Smooth muscle cell (in vitro differentiated cells): ENCODE data around the gene SF3A1. TPM values are rescaled to one million over a fixed set of nuclear protein-coding genes. Genes with fewer than 3 reads are reported as not detected.

Experiments
- DNase-seq: peaks from one replicate; lab custom pipeline; 2025; ENCODE audit not compliant: unreplicated experiment; lab: John Stamatoyannopoulos, UW
- H2AFZ ChIP-seq: fragments of 200-600 bp; sonication (generic); 2 replicates; pipeline ENCODE4 v1.6.0; 2016; ENCODE audit warnings: antibody characterized with exemption, low read depth, mild to moderate bottlenecking
- H3F3A ChIP-seq: fragments of 200-600 bp; sonication (generic); 2 replicates; pipeline ENCODE4 v1.6.0; 2017; ENCODE audit warnings: antibody characterized with exemption, low read depth
- H3K27ac ChIP-seq: fragments of 200-600 bp; sonication (generic); 2 replicates; pipeline ENCODE4 v1.5.1; 2016; ENCODE audit warnings: low read depth, mild to moderate bottlenecking
- H3K27me3 ChIP-seq: fragments of 200-600 bp; sonication (generic); 2 replicates; pipeline ENCODE4 v1.6.1; 2016; ENCODE audit warnings: low read depth, mild to moderate bottlenecking
- H3K36me3 ChIP-seq: fragments of 200-600 bp; sonication (generic); 2 replicates; pipeline ENCODE4 v1.5.1; 2016; ENCODE audit warnings: low read depth
- H3K4me1 ChIP-seq: fragments of 200-600 bp; sonication (generic); 2 replicates; pipeline ENCODE4 v1.5.1; 2016; ENCODE audit warnings: low read depth
- H3K4me2 ChIP-seq: fragments of 200-600 bp; sonication (generic); 2 replicates; pipeline ENCODE4 v1.6.0; 2016; ENCODE audit warnings: mild to moderate bottlenecking
- H3K4me3 ChIP-seq: fragments of 200-600 bp; sonication (generic); 2 replicates; pipeline ENCODE4 v1.5.1; 2016; ENCODE audit warnings: mild to moderate bottlenecking
- H3K79me2 ChIP-seq: fragments of 200-600 bp; sonication (generic); 2 replicates; pipeline ENCODE4 v1.6.0; 2016; ENCODE audit warnings: low read depth, mild to moderate bottlenecking
- H3K9ac ChIP-seq: fragments of 200-600 bp; sonication (generic); 2 replicates; pipeline ENCODE4 v1.6.0; 2016; ENCODE audit warnings: low read depth
- H3K9me3 ChIP-seq: fragments of 200-600 bp; sonication (generic); replicated peaks from 2 replicates; pipeline ENCODE4 v1.5.1; 2016; ENCODE audit warnings: low read depth
- H4K20me1 ChIP-seq: fragments of 200-600 bp; sonication (generic); 2 replicates; pipeline ENCODE4 v1.6.0; 2016; ENCODE audit warnings: low read depth
- WGBS: methylation state at CpG from one replicate; pipeline ENCODE4 v1.1.7; 2016; ENCODE audit warnings: low lambda C conversion rate; 5-methylcytosine and 5-hydroxymethylcytosine counted together
- polyA plus RNA-seq: library from polyadenylated mRNA; unstranded; fragments of >200 nt; fragmentation: Nextera tagmentation; extraction: Ambion mirVana; gene quantifications from 2 replicates; pipeline ENCODE4 v1.2.1, GENCODE V29; 2016
- total RNA-seq: library from RNA; depleted of rRNA; stranded (reverse); fragments of >200 nt; gene quantifications from 2 replicates; pipeline ENCODE4 v1.2.3, GENCODE V29; 2014
- TF ChIP-seq, protein P1 (sequence below): fragments of 200-600 bp; sonication (generic); IDR thresholded peaks from 2 replicates; pipeline ENCODE4 v1.5.1; 2017; ENCODE audit warnings: borderline replicate concordance, mild to moderate bottlenecking, antibody characterized with exemption; ENCODE audit not compliant: insufficient read depth, poor library complexity, severe bottlenecking

Gene SF3A1
- total and polyA plus RNA-seq, 2 experiments from 2014 or later, result 55.0 to 86.7 TPM

DNA sequence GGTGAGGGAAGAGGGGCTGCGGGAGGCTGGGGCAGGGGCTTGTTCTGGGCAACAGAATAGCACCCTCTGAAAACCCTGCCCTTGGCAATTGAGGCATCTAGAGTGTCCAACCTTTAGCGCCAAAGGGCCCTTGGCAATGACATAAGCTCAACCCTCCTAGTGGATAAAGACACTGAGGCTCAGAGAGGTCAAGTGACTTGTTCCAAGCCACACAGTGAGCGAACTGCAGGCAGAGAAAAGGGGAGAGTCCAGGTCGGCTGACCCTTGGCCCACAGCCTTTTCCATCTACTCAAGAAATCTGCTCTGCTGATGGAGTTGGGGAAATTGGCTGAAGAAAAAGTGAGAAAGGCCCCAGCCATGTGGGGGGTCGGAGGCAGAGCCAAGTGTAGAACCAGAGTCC, 43.0 kb upstream of the SF3A1 start:
- Histone ChIP-seq H3K27me3 (no peaks in the 10 kb centered on the region), H2AFZ (no peak overlapping the region), H3K36me3 (no peaks in the 10 kb centered on the region), H3K4me2 (no peak overlapping the region), H3K27ac (no peak overlapping the region), H3K4me1 (peaks cover 9% of the 10 kb centered on the region), H3K9ac (no peak overlapping the region), H3K79me2 (no peaks in the 10 kb centered on the region), H3F3A (no peaks in the 10 kb centered on the region), H4K20me1 (peaks cover 48% of the 10 kb centered on the region), H3K4me3 (no peak overlapping the region), H3K9me3 (no peaks in the 10 kb centered on the region)
- TF ChIP-seq, protein P1, sequence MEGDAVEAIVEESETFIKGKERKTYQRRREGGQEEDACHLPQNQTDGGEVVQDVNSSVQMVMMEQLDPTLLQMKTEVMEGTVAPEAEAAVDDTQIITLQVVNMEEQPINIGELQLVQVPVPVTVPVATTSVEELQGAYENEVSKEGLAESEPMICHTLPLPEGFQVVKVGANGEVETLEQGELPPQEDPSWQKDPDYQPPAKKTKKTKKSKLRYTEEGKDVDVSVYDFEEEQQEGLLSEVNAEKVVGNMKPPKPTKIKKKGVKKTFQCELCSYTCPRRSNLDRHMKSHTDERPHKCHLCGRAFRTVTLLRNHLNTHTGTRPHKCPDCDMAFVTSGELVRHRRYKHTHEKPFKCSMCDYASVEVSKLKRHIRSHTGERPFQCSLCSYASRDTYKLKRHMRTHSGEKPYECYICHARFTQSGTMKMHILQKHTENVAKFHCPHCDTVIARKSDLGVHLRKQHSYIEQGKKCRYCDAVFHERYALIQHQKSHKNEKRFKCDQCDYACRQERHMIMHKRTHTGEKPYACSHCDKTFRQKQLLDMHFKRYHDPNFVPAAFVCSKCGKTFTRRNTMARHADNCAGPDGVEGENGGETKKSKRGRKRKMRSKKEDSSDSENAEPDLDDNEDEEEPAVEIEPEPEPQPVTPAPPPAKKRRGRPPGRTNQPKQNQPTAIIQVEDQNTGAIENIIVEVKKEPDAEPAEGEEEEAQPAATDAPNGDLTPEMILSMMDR, result no peak
- no peak for DNase-seq
- WGBS, result 95% methylated on average over 5 of the region's 5 CpGs

DNA sequence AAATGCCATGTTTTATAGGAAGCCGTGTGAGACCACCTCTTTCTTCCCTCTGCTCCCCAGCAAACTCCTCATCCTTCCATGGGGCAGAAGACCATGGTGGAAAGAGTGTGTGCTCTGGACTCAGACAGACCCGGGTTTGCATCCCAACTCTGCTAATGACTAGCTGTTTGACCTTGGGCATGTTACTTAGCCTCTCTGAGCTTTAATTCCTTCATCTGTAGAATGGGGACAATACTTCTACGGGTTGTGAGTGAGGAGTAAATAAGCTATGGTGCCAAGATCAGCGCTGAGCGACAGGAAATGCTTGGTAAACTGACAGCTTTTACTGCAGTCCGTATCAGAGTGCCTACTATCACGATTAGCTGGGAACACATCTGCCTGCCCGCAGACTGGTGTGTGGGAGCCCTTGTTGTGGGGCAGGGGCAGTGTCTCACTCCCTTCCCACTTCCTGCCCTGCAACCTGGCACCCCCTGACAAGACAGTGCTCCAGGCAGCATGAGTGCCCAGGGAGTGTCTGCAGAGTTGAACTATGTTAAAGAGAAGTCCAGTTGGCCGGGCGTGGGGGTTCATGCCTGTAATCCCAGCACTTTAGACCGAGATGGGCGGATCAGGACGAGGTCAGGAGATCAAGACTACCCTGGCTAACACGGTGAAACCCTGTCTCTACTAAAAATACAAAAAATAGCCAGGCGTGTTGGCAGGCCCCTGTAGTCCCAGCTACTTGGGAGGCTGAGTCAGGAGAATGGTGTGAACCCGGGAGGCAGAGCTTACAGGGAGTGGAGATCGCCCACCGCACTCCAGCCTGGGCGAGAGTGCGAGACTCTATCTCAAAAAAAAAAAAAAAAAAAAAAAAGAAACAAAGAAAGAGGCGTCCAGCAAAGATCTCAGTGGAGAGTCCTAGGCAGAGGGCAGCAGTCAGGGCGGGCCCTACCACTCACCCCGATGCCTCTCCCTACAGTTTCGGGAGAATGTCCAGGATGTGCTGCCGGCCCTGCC, 42.3 kb upstream of the SF3A1 start:
- H3K27ac ChIP-seq, result no peak overlapping the region
- no peak for DNase-seq
- no peaks in the 10 kb centered on the region for H3K9me3 ChIP-seq
- no peaks in the 10 kb centered on the region for H3K27me3 ChIP-seq
- H3K4me2 ChIP-seq, result peak overlapping the region; percentile 93
- no peaks in the 10 kb centered on the region for H3F3A ChIP-seq
- no peaks in the 10 kb centered on the region for H3K36me3 ChIP-seq
- H4K20me1 ChIP-seq, result peaks cover 47% of the 10 kb centered on the region
- H2AFZ ChIP-seq, result no peak overlapping the region
- no peak overlapping the region for H3K9ac ChIP-seq
- TF ChIP-seq, protein P1, result no peak
- no peak overlapping the region for H3K4me3 ChIP-seq
- WGBS, result 78% methylated on average over 24 of the region's 25 CpGs
- peaks cover 9% of the 10 kb centered on the region for H3K4me1 ChIP-seq
- no peaks in the 10 kb centered on the region for H3K79me2 ChIP-seq

DNA sequence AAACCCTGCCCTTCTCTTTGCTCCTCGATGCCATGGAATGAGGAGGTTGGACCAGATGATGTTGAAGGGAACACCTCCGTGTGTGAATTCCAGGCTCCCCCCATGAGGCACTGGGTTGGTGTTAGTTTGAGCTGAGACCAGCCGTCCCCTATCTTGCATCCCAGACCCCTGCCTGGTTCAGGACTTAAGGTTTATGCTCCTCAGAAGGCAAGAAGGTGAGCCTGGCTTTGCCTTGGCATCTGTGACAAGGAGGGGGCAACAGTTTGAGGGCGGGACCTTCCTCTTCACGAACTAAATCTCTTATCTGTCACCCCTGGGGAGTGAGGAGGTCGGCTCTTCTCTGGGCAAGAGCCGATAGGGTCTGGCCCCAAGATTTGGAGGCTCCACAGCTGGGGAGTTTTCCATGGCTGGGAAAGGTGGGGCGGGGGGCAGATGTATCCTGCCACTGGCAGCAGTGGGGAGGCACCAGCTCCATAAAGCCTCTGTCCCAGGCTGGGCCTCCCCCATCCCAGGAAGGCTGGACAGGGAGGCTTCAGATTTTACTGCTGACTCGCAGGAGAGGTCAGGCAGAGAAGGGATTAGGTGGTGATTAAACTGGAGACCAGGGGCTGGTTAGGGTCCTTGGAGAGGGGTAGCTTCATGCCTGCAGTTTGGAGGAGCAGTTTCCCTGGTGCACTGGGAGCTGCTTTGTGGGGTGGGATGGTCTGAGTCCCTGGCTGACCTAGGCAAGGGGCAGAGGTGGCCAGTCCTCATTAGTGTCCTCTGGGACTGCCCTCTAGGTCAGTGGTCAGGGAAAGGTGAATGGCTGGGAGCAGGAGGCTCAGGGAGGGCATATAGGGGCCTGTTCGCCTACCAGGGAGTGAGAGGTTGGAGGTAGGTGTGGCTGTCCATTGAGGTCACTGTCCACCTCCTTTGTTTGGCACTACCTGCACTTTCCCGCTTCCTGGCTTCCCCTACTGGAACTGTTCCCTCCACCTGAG, 41.3 kb upstream of the SF3A1 start:
- Histone ChIP-seq H2AFZ (no peak overlapping the region), H3K27ac (no peak overlapping the region)
- WGBS, result 42% methylated on average over 11 of the region's 11 CpGs

More for the DNA sequence above, 41.3 kb upstream of the SF3A1 start:
- DNase-seq, result no peak
- no peaks in the 10 kb centered on the region for H3K27me3 ChIP-seq
- no peaks in the 10 kb centered on the region for H3K9me3 ChIP-seq
- peaks cover 16% of the 10 kb centered on the region for H3K4me1 ChIP-seq
- peak overlapping the region; percentile 81 for H3K4me3 ChIP-seq
- peak overlapping the region; percentile 93 for H3K4me2 ChIP-seq
- TF ChIP-seq, protein P1, result no peak
- no peaks in the 10 kb centered on the region for H3K79me2 ChIP-seq
- H3K36me3 ChIP-seq, result no peaks in the 10 kb centered on the region
- H3K9ac ChIP-seq, result no peak overlapping the region
- H4K20me1 ChIP-seq, result peaks cover 41% of the 10 kb centered on the region
- H3F3A ChIP-seq, result no peaks in the 10 kb centered on the region
